ENCODE measurements around the gene TRAPPC1.

The TRAPPC1 gene

GRCh38 chr17:7927596-7927995 lies 4.2 kb downstream of the TRAPPC1 start:
- H3K4me3 Mint-ChIP-seq = no peak overlapping the region
- peaks cover 25% of the 10 kb centered on the region for H3K4me1 Mint-ChIP-seq (ENCODE audit: low read depth)
- H3K27ac Mint-ChIP-seq = no peak overlapping the region
- peaks cover 6% of the 10 kb centered on the region for H3K36me3 Mint-ChIP-seq (ENCODE audit: low read depth)
- no peaks in the 10 kb centered on the region for H3K27me3 Mint-ChIP-seq
- no peaks in the 10 kb centered on the region for H3K9me3 Mint-ChIP-seq

GRCh38 chr17:7922845-7923628 lies 8.7 kb downstream of the TRAPPC1 start:
- Mint-ChIP-seq H3K4me3 (peak overlapping the region; percentile 63), H3K27me3 (no peaks in the 10 kb centered on the region), H3K9me3 (no peaks in the 10 kb centered on the region), H3K36me3 (ENCODE audit: low read depth) (peaks cover 8% of the 10 kb centered on the region), H3K4me1 (ENCODE audit: low read depth) (peaks cover 21% of the 10 kb centered on the region), H3K27ac (peak overlapping the region; percentile 77)

- Mint-ChIP-seq H3K27ac (peak overlapping the region; percentile 77), H3K36me3 (ENCODE audit: low read depth) (peaks cover 5% of the 10 kb centered on the region), H3K4me3 (peak overlapping the region; percentile 63), H3K27me3 (no peaks in the 10 kb centered on the region), H3K4me1 (ENCODE audit: low read depth) (peaks cover 21% of the 10 kb centered on the region), H3K9me3 (no peaks in the 10 kb centered on the region)
These were observed 9.4 kb downstream of the TRAPPC1 start for GRCh38 chr17:7922269-7922844.

GRCh38 chr17:7916808-7917207 lies 14.9 kb downstream of the TRAPPC1 start:
- Mint-ChIP-seq H3K9me3 (no peaks in the 10 kb centered on the region), H3K4me1 (ENCODE audit: low read depth) (peaks cover 38% of the 10 kb centered on the region), H3K36me3 (ENCODE audit: low read depth) (peaks cover 10% of the 10 kb centered on the region), H3K27me3 (no peaks in the 10 kb centered on the region), H3K27ac (peak overlapping the region; percentile 19), H3K4me3 (peak overlapping the region; percentile 48)

- Mint-ChIP-seq H3K36me3 (ENCODE audit: low read depth) (peaks cover 13% of the 10 kb centered on the region), H3K9me3 (no peaks in the 10 kb centered on the region), H3K27me3 (no peaks in the 10 kb centered on the region), H3K4me1 (ENCODE audit: low read depth) (peaks cover 34% of the 10 kb centered on the region), H3K27ac (peak overlapping the region; percentile 19), H3K4me3 (peak overlapping the region; percentile 48)
These were observed 15.4 kb downstream of the TRAPPC1 start for GRCh38 chr17:7916385-7916682.

- Mint-ChIP-seq H3K36me3 (ENCODE audit: low read depth) (peaks cover 18% of the 10 kb centered on the region), H3K4me3 (peak within 1 kb of the TSS; percentile 90), H3K27ac (peak within 1 kb of the TSS; percentile 88), H3K9me3 (no peaks in the 10 kb centered on the region), H3K27me3 (no peaks in the 10 kb centered on the region), H3K4me1 (ENCODE audit: low read depth) (peaks cover 33% of the 10 kb centered on the region)
These were observed 15.9 kb downstream of the TRAPPC1 start, which contains the start of gene RNF227 for GRCh38 chr17:7915611-7916384. TSS of gene RNF227 (minus strand) at chr17:7916289. CDS start at chr17:7916195, 94 bp downstream.

GRCh38 chr17:7915179-7915610 lies 16.6 kb downstream of the TRAPPC1 start:
- H3K36me3 Mint-ChIP-seq (ENCODE audit: low read depth) = peaks cover 24% of the 10 kb centered on the region
- no peaks in the 10 kb centered on the region for H3K9me3 Mint-ChIP-seq
- peak overlapping the region; percentile 90 for H3K4me3 Mint-ChIP-seq

GRCh38 chr17:7912927-7913524 lies 18.7 kb downstream of the TRAPPC1 start:
- peaks cover 35% of the 10 kb centered on the region for H3K36me3 Mint-ChIP-seq (ENCODE audit: low read depth)
- H3K4me1 Mint-ChIP-seq (ENCODE audit: low read depth) = peaks cover 33% of the 10 kb centered on the region
- H3K27ac Mint-ChIP-seq = peak overlapping the region; percentile 73
- no peaks in the 10 kb centered on the region for H3K27me3 Mint-ChIP-seq
- peak overlapping the region; percentile 48 for H3K4me3 Mint-ChIP-seq
- no peaks in the 10 kb centered on the region for H3K9me3 Mint-ChIP-seq

More at GRCh38 chr17:7915179-7915610, 16.6 kb downstream of the TRAPPC1 start:
- no peaks in the 10 kb centered on the region for H3K27me3 Mint-ChIP-seq
- H3K27ac Mint-ChIP-seq = peak overlapping the region; percentile 88
- peaks cover 33% of the 10 kb centered on the region for H3K4me1 Mint-ChIP-seq (ENCODE audit: low read depth)

- Mint-ChIP-seq H3K27ac (peak overlapping the region; percentile 23), H3K27me3 (no peaks in the 10 kb centered on the region), H3K4me3 (no peak overlapping the region), H3K9me3 (no peaks in the 10 kb centered on the region), H3K36me3 (ENCODE audit: low read depth) (peaks cover 47% of the 10 kb centered on the region), H3K4me1 (ENCODE audit: low read depth) (peaks cover 24% of the 10 kb centered on the region)
These were observed 20.6 kb downstream of the TRAPPC1 start for GRCh38 chr17:7911116-7911515.

GRCh38 chr17:7910711-7911110 lies 21.0 kb downstream of the TRAPPC1 start:
- no peaks in the 10 kb centered on the region for H3K27me3 Mint-ChIP-seq
- H3K27ac Mint-ChIP-seq = peak overlapping the region; percentile 23
- H3K9me3 Mint-ChIP-seq = no peaks in the 10 kb centered on the region
- H3K36me3 Mint-ChIP-seq (ENCODE audit: low read depth) = peaks cover 47% of the 10 kb centered on the region
- no peak overlapping the region for H3K4me3 Mint-ChIP-seq
- peaks cover 24% of the 10 kb centered on the region for H3K4me1 Mint-ChIP-seq (ENCODE audit: low read depth)

- Mint-ChIP-seq H3K4me3 (no peak overlapping the region), H3K9me3 (no peaks in the 10 kb centered on the region), H3K36me3 (ENCODE audit: low read depth) (peaks cover 49% of the 10 kb centered on the region), H3K4me1 (ENCODE audit: low read depth) (peaks cover 20% of the 10 kb centered on the region), H3K27ac (no peak overlapping the region), H3K27me3 (no peaks in the 10 kb centered on the region)
These were observed 21.5 kb downstream of the TRAPPC1 start for GRCh38 chr17:7910281-7910680.

GRCh38 chr17:7909089-7909488 lies 22.7 kb downstream of the TRAPPC1 start:
- Mint-ChIP-seq H3K36me3 (ENCODE audit: low read depth) (peaks cover 60% of the 10 kb centered on the region), H3K27me3 (no peaks in the 10 kb centered on the region), H3K4me3 (no peak overlapping the region), H3K9me3 (no peaks in the 10 kb centered on the region), H3K27ac (no peak overlapping the region), H3K4me1 (ENCODE audit: low read depth) (peaks cover 11% of the 10 kb centered on the region)

- H3K27ac Mint-ChIP-seq = no peak overlapping the region
- H3K27me3 Mint-ChIP-seq = no peaks in the 10 kb centered on the region
- no peaks in the 10 kb centered on the region for H3K4me1 Mint-ChIP-seq (ENCODE audit: low read depth)
- no peak overlapping the region for H3K4me3 Mint-ChIP-seq
- H3K9me3 Mint-ChIP-seq = no peaks in the 10 kb centered on the region
- H3K36me3 Mint-ChIP-seq (ENCODE audit: low read depth) = peaks cover 71% of the 10 kb centered on the region
These were observed 28.3 kb downstream of the TRAPPC1 start for GRCh38 chr17:7903154-7904103.

GRCh38 chr17:7897773-7898172 lies 34.0 kb downstream of the TRAPPC1 start:
- Mint-ChIP-seq H3K4me1 (ENCODE audit: low read depth) (peaks cover 13% of the 10 kb centered on the region), H3K4me3 (peak overlapping the region; percentile 7), H3K9me3 (no peaks in the 10 kb centered on the region), H3K36me3 (ENCODE audit: low read depth) (peaks cover 76% of the 10 kb centered on the region), H3K27me3 (no peaks in the 10 kb centered on the region), H3K27ac (peak overlapping the region; percentile 88)

Measured in stimulated activated naive CD8-positive, alpha-beta T cell treated with anti-CD3 and anti-CD28 coated beads, Interleukin-15, Interleukin-2, amounts not matched to agents 100 ng/mL and 50 ng/mL, for 24 hours (primary cell).